Fibroblast of lung (primary cell): Measurements from ENCODE around the gene FSTL3. TPM values are rescaled to one million over a fixed set of nuclear protein-coding genes. Genes with fewer than 3 reads are reported as not detected.
"Not testable (repeated sequence)": the region's sequence is repeated elsewhere in the genome, so short reads cannot be mapped to it uniquely, and the experiment has no call there.

Experiments used
- DNase-seq, 2 donors: peaks; one replicate each; pipeline versions ENCODE4 v3.0.0 to v3.0.0-alpha.2; 2010; ENCODE audit warnings: low read depth in 2 of 2
- H2AFZ ChIP-seq: 2 replicates; pipeline ENCODE4 v1.5.1; 2012; ENCODE audit warnings: low read length, control low read depth, inconsistent platforms
- H3K27ac ChIP-seq: 2 replicates; pipeline ENCODE4 v1.5.1; 2011; ENCODE audit warnings: low read length, control low read depth; ENCODE audit not compliant: insufficient read depth
- H3K27me3 ChIP-seq: 2 replicates; pipeline ENCODE4 v1.5.1; 2011; ENCODE audit warnings: mild to moderate bottlenecking, low read length; ENCODE audit not compliant: control insufficient read depth, insufficient read depth
- H3K36me3 ChIP-seq: 2 replicates; pipeline ENCODE4 v1.5.1; 2011; ENCODE audit warnings: low read length; ENCODE audit not compliant: control insufficient read depth, insufficient read depth
- H3K4me1 ChIP-seq: 2 replicates; pipeline ENCODE4 v1.5.1; 2011; ENCODE audit warnings: low read length; ENCODE audit not compliant: control insufficient read depth, insufficient read depth; ENCODE audit errors: extremely low read depth
- H3K4me2 ChIP-seq: 2 replicates; pipeline ENCODE4 v1.5.1; 2011; ENCODE audit warnings: low read length, control low read depth; ENCODE audit not compliant: insufficient read depth; ENCODE audit errors: extremely low read depth
- H3K4me3 ChIP-seq, 4 experiments: fragments of 200-600 bp in 1 of 4; sonication (generic) in 1 of 4; replicated peaks in 1 of 4; 2 replicates each; pipeline ENCODE4 v1.5.1; 2011 to 2016; ENCODE audit warnings: low read length in 4 of 4, low read depth in 3 of 4, mild to moderate bottlenecking in 3 of 4, control low read depth in 2 of 4, inconsistent platforms in 1 of 4, mixed read lengths in 1 of 4; ENCODE audit not compliant: insufficient read depth in 1 of 4; ENCODE audit errors: control extremely low read depth in 1 of 4
- H3K79me2 ChIP-seq: 2 replicates; pipeline ENCODE4 v1.5.1; 2012; ENCODE audit warnings: mild to moderate bottlenecking, low read length, inconsistent platforms; ENCODE audit not compliant: control insufficient read depth, insufficient read depth
- H3K9ac ChIP-seq: 2 replicates; pipeline ENCODE4 v1.5.1; 2011; ENCODE audit warnings: mild to moderate bottlenecking, low read length, control low read depth; ENCODE audit not compliant: insufficient read depth
- H3K9me3 ChIP-seq: 2 replicates; pipeline ENCODE4 v1.5.1; 2012; ENCODE audit warnings: low read depth, low read length; ENCODE audit not compliant: control insufficient read depth, insufficient read depth
- H4K20me1 ChIP-seq: 2 replicates; pipeline ENCODE4 v1.5.1; 2011; ENCODE audit warnings: low read length; ENCODE audit not compliant: control insufficient read depth, insufficient read depth; ENCODE audit errors: extremely low read depth
- EZH2 ChIP-seq: IDR thresholded peaks from 2 replicates; pipeline ENCODE4 v1.5.1; 2012; ENCODE audit warnings: low read length, control low read depth, mild to moderate bottlenecking; ENCODE audit errors: missing control alignments
- polyA plus RNA-seq, 2 donors: library from polyadenylated mRNA; depleted of rRNA in 1 of 2; stranded (reverse) in 1 of 2; unstranded in 1 of 2; fragments of >200 nt; gene quantifications; 2 replicates each; pipeline ENCODE4 v1.2.1, GENCODE V29; 2011 to 2012; ENCODE audit warnings: missing spikeins in 1 of 2
- total RNA-seq: library from RNA; depleted of rRNA; stranded (reverse); fragments of >200 nt; gene quantifications from 2 replicates; pipeline ENCODE4 v1.2.1, GENCODE V29; 2014
- TF ChIP-seq, protein P1 (sequence below), 2 donors: IDR thresholded peaks in 1 of 2; conservative IDR thresholded peaks in 1 of 2; 1 replicate in 1 of 2; 2 replicates in 1 of 2; pipeline ENCODE4 v1.5.1; 2011 to 2012; ENCODE audit warnings: low read length in 2 of 2, control low read depth in 1 of 2, inconsistent platforms in 1 of 2, low read depth in 1 of 2, mild to moderate bottlenecking in 1 of 2

Gene FSTL3
- total and polyA plus RNA-seq, 2 donors (not counting 1 experiment from before 2014, with no cell fraction given), result 18.6 to 26.8 TPM

DNA sequence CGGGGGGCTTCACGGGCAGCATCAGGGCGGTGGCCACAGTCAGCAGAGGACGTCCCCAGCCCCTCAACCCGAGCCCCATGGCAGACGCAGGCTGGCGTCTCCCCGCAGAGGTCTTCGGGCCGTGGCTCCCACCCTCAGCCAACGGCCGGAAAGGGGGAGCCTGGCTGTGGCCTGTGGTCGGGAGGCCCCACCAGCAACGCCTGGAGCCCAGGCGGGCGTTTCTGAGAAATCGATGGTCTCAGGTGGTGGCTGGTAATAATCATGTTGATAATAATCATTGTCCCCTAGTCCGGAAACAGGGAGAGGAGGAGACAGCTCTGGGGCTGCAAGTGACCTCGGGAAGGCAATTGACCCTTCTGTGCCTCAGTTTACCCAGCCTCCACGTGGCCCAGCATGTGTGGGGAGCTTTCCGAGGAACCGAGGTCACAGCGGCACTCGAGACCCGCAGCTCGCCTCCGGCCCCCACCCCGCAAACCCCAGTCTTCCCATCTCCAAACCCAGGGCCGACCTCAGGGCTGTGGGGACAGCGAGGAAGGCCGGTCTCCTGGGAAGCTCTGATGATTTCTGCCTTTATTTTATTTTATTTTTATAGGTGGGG lies 19.3 kb downstream of the FSTL3 start, which contains the start of gene PRSS57:
Gene PRSS57 (minus strand): TSS at position 101 of the 598 bp plus-strand sequence. CDS start 22 bp downstream, at position 79.
- Histone ChIP-seq H3K36me3 (no peaks in the 10 kb centered on the region), H3K27ac (no peak within 1 kb of the TSS), H3K79me2 (no peaks in the 10 kb centered on the region), H3K4me3 (no peak within 1 kb of the TSS), H3K27me3 (no peaks in the 10 kb centered on the region), H3K4me2 (no peak within 1 kb of the TSS), H3K4me1 (no peaks in the 10 kb centered on the region), H3K9ac (no peak within 1 kb of the TSS), H4K20me1 (no peaks in the 10 kb centered on the region), H2AFZ (no peak within 1 kb of the TSS), H3K9me3 (no peaks in the 10 kb centered on the region)
- TF ChIP-seq, protein P1, sequence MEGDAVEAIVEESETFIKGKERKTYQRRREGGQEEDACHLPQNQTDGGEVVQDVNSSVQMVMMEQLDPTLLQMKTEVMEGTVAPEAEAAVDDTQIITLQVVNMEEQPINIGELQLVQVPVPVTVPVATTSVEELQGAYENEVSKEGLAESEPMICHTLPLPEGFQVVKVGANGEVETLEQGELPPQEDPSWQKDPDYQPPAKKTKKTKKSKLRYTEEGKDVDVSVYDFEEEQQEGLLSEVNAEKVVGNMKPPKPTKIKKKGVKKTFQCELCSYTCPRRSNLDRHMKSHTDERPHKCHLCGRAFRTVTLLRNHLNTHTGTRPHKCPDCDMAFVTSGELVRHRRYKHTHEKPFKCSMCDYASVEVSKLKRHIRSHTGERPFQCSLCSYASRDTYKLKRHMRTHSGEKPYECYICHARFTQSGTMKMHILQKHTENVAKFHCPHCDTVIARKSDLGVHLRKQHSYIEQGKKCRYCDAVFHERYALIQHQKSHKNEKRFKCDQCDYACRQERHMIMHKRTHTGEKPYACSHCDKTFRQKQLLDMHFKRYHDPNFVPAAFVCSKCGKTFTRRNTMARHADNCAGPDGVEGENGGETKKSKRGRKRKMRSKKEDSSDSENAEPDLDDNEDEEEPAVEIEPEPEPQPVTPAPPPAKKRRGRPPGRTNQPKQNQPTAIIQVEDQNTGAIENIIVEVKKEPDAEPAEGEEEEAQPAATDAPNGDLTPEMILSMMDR (conservative IDR thresholded peaks at IDR 0.05 in 1 of 2, IDR thresholded peaks at IDR 0.05 in 1 of 2; ENCODE audit: low read depth in 1 of 2, low read length in 2 of 2), result no peak
- TF ChIP-seq EZH2, result no peak
- no peak for DNase-seq

DNA sequence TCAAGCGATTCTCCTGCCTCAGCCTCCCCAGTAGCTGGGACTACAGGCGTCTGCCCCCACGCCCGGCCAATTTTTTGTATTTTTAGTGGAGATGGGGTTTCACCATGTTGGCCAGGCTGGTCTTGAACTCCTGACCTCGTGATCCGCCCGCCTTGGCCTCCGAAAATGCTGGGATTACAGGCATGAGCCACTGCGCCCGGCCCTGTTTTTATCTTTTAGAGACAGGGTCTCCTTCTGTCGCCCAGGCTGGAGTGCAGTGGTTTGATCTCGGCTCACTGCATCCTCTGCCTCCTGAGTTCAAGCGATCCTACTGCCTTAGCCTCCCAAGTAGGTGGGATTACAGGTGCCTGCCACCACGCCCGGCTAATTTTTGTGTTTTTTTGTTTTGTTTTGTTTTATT lies 22.3 kb downstream of the FSTL3 start:
- not testable (repeated sequence) for H3K4me2 ChIP-seq, H3K36me3 ChIP-seq, H3K27me3 ChIP-seq, H3K27ac ChIP-seq, H3K4me1 ChIP-seq, H3K9ac ChIP-seq, H2AFZ ChIP-seq, H3K9me3 ChIP-seq, H3K79me2 ChIP-seq, DNase-seq, H3K4me3 ChIP-seq, H4K20me1 ChIP-seq

DNA sequence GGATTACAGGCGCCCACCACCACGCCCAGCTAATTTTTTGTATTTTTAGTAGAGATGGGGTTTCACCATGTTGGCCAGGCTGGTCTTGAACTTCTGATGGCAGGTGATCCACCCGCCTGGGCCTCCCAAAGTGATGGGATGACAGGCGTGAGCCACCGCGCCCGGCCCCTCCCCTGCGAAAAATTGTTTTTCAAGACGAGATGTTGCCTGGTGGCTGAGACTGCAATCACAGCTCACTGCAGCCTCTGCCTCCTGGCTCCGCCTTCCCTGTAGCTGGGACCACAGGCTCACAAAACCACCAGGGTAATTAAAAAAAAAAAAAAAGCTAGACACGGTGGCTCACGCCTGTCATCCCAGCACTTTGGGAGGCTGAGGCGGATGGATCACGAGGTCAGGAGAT lies 23.7 kb downstream of the FSTL3 start:
- not testable (repeated sequence) for H3K79me2 ChIP-seq, H3K27me3 ChIP-seq, H3K4me1 ChIP-seq, H3K4me3 ChIP-seq, H3K27ac ChIP-seq, H2AFZ ChIP-seq, DNase-seq, H3K9me3 ChIP-seq, H3K36me3 ChIP-seq, H3K9ac ChIP-seq, H3K4me2 ChIP-seq, H4K20me1 ChIP-seq

DNA sequence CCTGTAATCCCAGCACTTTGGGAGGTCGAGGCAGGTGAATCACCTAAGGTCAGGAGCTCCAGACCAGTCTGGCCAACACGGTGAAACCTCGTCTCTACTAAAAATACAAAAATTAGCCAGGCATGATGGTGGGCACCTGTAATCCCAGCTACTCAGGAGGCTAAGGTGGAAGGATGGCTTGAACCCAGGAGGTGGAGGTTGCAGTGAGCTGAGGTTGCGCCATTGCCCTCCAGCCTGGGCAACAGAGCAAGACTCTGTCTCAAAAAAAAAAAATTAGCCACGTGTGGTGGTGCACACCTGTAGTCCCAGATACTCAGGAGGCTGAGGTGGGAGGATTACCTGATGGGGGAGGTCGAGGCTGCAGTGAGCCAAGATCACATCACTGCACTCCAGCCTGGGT lies 26.7 kb downstream of the FSTL3 start:
- not testable (repeated sequence) for H3K27ac ChIP-seq, H3K4me3 ChIP-seq, DNase-seq, H3K27me3 ChIP-seq, H3K36me3 ChIP-seq, H4K20me1 ChIP-seq, H3K9ac ChIP-seq, H2AFZ ChIP-seq, H3K9me3 ChIP-seq, H3K79me2 ChIP-seq, H3K4me2 ChIP-seq, H3K4me1 ChIP-seq
